OCI-LY7 (cell line): ENCODE data around the gene GPBAR1.

ENCODE experiments used
- EZH2phosphoT487 ChIP-seq: fragments of 200-600 bp; sonication (generic); IDR thresholded peaks from 2 replicates; pipeline ENCODE4 v1.6.1; 2018; ENCODE audit warnings: low read depth, borderline replicate concordance, mild to moderate bottlenecking, mixed run types, antibody characterized with exemption, low read length, moderate library complexity, mixed read lengths
- TF ChIP-seq, protein P1 (sequence below): fragments of 200-600 bp; sonication (generic); conservative IDR thresholded peaks from 2 replicates; pipeline ENCODE4 v1.5.1; 2014; ENCODE audit warnings: mild to moderate bottlenecking, antibody characterized with exemption, low read length, moderate library complexity, mixed read lengths

- TF ChIP-seq, protein P1, sequence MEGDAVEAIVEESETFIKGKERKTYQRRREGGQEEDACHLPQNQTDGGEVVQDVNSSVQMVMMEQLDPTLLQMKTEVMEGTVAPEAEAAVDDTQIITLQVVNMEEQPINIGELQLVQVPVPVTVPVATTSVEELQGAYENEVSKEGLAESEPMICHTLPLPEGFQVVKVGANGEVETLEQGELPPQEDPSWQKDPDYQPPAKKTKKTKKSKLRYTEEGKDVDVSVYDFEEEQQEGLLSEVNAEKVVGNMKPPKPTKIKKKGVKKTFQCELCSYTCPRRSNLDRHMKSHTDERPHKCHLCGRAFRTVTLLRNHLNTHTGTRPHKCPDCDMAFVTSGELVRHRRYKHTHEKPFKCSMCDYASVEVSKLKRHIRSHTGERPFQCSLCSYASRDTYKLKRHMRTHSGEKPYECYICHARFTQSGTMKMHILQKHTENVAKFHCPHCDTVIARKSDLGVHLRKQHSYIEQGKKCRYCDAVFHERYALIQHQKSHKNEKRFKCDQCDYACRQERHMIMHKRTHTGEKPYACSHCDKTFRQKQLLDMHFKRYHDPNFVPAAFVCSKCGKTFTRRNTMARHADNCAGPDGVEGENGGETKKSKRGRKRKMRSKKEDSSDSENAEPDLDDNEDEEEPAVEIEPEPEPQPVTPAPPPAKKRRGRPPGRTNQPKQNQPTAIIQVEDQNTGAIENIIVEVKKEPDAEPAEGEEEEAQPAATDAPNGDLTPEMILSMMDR, result no peak
- no peak for TF ChIP-seq EZH2phosphoT487
Observed at GRCh38 chr2:218216674-218217359, 44.0 kb upstream of the GPBAR1 start, which contains the start of gene ARPC2.
